Skin epidermis (tissue), 12 donors: Measurements from ENCODE around the gene DNAJC5.

Source experiments
- H3K27ac ChIP-seq, 21 experiments: fragments of 200-600 bp; sonication (generic) in 11 of 21; one replicate each; pipeline ENCODE4 v1.5.0; 2020; ENCODE audit warnings: mild to moderate bottlenecking in 3 of 21, inconsistent platforms in 2 of 21, moderate library complexity in 2 of 21
- H3K4me3 ChIP-seq, 7 experiments: fragments of 200-600 bp; sonication (generic) in 2 of 7; one replicate each; pipeline ENCODE4 v1.5.0; 2020; ENCODE audit warnings: inconsistent platforms in 2 of 7, mild to moderate bottlenecking in 2 of 7, moderate library complexity in 1 of 7

The DNAJC5 gene

DNA sequence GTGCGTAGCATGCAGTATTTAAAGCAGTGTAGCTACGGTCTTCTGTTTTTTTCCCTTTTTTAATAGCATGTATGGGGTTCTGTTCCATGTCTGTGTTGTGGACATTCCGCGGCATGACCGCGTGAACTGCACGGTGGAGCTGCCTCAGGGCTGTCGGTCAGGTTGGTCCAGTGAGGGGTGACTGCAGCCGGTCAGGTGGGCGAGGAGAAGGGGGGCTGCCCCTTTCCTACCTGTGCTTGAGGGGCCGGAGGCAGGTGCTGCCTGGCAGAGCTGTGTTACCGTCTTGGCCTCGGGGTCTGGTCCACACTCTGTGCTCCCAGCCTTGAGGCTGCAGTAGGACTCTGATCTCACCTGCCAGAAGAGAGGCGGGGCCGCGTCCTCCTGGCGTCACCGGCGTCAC lies 36.8 kb downstream of the DNAJC5 start:
- H3K4me3 ChIP-seq: no peak overlapping the region
- H3K27ac ChIP-seq: no peak overlapping the region

DNA sequence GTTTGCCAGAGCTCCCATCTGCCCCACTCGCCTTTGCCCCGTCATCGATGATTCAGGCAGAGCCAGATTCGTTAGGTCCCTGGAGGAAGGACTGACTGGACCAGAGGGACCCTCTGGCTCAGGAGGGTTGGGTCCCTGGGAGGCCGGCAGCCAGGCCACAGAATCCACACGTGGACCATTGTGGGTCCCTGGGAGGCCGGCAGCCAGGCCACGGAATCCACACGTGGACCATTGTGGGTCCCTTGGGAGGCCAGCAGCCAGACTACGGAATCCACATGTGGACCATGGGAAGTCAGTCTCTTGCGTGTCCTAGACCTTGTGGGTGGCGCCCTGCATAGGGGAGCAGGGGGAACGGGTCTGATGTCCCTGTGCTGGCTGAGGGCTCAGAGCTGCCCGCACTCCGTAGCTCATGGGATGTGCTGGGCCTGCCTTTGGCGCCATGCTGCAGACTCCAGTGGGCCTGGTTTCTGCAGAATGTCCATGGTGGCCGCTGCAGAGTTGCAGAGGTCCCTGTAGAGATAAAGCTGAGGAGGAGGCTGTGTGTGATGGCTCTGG lies 37.8 kb downstream of the DNAJC5 start:
- Histone ChIP-seq H3K27ac (no peak overlapping the region), H3K4me3 (no peak overlapping the region)

DNA sequence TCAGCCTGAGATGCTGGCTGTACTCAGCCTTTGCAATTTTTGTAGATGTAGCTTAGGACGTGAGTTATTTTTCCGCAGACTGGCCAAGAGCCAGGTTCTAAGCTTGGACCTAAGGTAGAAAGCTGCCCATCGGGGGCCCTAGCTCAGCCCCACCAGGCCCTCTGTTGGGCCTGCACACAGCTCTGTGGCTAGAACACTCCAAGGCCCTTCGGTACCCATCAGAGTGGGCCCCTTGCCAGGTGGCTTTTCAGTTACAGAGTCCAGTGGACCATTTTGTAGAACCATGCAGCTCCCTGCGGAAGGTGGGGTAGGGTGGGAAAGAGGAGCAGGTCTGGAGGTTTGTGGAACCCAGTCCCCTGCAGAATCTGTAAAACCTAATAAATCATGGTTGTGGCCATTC lies 38.7 kb downstream of the DNAJC5 start:
- Histone ChIP-seq H3K27ac (no peak overlapping the region), H3K4me3 (no peak overlapping the region)

DNA sequence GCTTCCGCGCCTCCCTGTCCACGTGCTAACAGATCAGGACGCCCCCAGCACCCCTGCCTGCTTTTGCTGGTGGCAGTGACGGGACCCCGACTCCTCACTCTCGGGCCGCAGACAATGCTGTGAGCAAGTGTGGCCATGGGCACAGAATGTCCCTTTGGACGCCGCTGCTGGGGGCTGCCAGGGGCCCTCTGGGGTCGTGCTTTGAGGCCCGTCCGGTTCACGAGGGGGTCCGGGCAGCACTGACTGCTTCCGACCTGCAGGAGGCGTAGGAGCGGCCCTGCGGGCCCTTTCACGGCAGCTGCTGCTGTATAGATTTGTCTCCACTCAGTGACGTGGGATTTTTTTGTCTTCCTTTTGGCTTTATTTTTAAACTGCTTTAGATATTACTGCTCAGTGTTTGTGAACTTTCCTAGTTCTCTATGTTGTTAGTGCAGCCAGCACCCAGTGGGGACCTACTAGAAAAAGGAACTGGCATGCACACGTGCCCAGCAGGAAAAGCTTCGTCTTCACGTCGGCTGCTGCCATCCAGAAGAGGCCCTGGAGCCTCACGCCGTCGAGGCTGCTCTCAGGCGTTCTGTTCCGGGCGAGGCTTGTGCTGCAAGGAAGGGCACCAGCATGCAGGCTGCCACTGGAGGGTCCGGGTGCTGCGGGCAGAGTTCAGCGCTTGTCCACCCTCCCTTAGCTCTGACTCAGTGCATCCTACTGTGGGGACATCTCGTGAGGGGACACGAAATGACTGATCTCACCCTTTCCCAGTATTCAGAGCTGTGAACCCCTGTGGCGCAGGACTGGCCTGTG lies 39.5 kb downstream of the DNAJC5 start:
- H3K27ac ChIP-seq: no peak overlapping the region
- H3K4me3 ChIP-seq: no peak overlapping the region

DNA sequence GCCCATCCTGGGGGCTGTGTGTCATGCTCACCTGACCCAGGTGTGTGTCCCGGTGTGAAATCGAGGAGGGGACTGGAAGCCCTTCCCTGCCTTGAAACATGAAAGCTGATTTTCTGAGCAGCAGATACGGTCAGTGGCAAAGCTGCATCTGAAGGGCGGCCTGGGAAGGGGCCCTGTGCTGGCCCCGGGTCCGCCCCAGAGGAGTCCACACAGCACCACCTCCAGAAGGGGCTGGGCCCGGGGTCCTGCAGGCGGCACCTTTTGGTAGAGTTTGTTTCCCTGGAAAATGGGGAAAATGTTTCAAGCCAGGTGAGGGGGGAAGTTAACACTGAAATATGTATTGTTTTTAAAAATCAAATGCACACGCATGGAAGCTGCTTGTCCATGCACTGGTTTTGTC lies 40.5 kb downstream of the DNAJC5 start:
- H3K27ac ChIP-seq: no peak overlapping the region
- H3K4me3 ChIP-seq: no peak overlapping the region

DNA sequence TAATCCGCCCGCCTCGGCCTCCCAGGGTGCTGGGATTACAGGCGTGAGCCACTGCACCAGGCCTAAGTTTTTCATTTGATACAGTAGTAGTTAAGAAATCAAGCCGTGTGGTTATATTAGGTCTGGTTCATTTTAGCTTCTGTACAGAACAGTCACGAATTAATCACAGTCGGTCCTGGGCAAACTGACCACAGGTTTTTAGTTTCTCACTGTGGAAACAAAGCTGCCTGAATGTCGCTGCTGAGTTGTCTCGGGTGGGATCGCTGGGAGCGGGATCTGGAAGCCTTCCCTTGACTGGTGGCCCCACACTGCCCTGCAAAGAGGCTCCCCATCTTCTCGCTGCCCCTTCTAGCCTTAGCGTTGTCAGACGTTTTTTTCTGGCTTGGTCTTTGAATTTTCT lies 42.7 kb downstream of the DNAJC5 start:
- H3K27ac ChIP-seq: no peak overlapping the region
- no peak overlapping the region for H3K4me3 ChIP-seq

DNA sequence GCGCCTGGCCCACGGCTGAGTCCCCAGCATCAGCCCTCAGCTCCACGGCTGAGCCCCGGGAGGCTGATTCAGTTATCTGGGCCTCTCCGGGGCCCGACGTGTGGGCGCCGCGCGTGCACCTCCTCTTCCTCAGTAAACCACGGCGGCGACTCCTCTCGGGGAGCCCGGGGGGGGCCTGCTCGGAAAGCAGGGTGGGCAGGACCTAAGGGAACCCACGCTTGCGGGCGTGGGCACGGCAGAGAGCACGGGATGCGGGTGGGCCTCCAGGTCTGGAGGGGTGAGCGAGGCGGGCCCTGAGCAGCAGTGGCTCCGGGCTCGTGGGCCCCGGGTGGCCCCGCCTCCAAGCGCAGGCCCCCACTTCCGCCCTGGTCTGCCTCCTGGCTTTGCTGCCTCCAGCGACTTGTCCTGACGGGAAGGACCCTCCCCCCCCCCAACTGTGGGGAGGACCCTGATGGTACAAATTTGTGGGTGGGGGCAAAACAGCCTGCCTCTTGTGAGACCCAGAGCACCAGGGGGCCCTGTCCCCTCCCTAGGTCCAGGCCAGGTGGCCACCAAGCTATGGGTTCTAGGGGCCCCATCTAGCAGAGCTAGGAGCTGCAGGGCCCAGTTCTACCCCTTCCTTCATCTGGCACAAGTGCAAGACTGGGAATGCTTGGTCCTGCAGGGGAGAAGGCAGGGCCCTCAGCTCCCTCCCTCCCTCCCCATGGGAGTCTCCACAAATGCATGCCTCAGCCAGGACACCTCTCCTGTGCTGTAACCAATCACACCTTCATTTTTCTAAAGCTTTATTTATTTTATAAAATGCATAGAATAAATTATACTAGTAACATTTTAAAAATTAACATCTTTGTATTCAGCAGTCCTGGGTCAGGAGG lies 44.4 kb downstream of the DNAJC5 start:
- H3K4me3 ChIP-seq: no peak overlapping the region
- peak overlapping the region in 1 of 21 experiments; percentile 30 for H3K27ac ChIP-seq

DNA sequence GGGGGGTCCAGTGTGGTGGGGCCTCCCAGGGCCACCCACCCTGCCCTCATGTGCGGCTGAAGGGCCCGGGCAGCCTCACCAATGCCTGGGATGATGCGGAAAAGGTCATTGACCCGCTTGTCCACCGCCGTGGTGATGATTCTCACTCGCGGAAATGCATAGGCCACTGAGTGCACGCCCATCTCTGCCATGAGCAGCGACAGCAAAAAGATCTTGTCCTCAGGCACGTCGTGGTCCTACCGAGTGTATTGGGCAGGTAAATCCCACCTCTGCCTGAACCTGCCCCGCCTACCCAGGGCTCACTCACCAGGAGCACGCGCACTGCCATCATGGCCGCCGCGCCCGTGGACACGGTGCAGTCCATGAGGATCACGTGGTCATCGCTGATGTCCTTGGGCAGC lies 45.1 kb downstream of the DNAJC5 start:
- H3K27ac ChIP-seq: peak overlapping the region in 1 of 21 experiments; percentile 4

DNA sequence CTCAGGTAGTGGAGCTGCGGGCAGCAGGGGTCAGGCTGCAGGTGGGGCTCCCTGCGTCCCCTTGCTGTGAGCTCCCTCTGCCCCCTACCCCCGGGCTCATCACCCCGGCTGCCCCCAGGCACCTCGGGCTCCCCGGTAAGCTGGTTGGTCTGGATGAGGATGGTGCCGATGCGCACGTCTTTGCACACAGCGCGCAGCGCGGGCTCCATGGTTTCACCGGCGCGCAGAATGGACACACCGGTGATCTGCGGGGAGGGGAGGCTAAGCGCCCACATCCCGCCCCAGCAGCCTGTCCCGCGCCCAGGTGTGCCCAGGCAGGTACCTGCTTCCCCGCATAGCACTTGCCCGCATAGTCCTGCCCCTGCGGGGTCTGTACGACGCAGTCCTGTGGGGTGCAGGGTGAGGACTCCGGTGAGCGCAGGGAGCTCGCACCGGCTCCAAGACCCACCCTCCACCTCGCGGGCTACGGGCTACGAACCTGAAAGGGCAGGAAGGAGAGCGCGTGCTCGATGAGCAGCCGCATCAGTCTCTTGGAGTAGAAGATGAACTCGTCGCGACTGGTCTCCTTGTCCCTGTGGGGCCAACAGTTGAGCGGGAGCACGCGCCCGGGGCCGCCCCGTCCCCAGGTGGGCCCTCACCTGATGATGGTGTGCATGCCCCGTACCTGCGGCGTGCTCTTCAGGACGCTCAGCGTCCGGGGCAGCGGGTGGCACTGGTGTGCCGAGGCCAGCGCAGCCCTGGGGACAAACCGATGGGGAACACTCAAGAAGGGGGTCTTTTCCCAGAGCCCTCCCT lies 45.7 kb downstream of the DNAJC5 start:
- H3K4me3 ChIP-seq: no peak overlapping the region
- peak overlapping the region in 7 of 21 experiments; percentile 4 to 80 (median 63) for H3K27ac ChIP-seq

More for the DNA sequence above, 45.1 kb downstream of the DNAJC5 start:
- H3K4me3 ChIP-seq: no peak overlapping the region

DNA sequence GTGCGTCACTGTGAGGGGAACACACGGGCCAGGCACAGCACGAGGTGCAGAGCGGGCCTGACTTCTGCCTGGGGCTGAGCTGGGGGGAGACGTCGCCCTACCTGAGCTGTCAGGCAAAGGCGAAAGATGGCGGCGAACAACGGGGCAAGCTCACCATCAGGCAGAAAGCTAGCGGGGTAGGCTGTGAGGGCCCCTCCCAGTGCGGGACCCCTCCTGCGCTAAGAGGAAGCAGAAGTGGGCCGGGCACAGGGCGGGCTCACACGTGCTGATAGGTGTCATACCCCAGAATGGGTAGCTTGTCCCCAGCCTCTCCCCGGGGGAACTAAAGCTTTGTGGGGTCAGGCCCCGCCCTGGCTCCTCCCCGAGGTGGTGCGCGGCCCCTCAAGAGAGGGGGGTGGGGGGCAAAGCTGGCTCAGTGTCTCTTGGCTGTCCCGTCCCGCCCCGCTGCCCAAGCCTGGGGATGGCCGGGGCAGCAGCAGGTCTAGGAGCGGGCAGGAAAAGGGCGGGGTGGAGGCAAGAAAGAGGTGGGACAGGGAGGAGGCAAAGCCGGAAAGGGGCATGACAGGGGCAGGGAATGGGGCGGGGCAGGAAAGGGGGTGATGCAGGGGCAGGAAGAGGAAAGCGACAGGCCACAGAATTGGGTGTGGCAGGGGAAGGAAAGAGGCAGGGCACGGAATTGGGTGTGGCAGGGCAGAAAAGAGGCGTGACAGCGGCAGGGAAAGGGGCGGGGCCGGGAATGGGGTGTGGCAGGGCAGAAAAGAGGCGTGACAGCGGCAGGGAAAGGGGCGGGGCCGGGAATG lies 46.6 kb downstream of the DNAJC5 start:
- peak overlapping the region in 1 of 7 experiments; percentile 22 for H3K4me3 ChIP-seq
- peak overlapping the region in 13 of 21 experiments; percentile 4 to 80 (median 49) for H3K27ac ChIP-seq

DNA sequence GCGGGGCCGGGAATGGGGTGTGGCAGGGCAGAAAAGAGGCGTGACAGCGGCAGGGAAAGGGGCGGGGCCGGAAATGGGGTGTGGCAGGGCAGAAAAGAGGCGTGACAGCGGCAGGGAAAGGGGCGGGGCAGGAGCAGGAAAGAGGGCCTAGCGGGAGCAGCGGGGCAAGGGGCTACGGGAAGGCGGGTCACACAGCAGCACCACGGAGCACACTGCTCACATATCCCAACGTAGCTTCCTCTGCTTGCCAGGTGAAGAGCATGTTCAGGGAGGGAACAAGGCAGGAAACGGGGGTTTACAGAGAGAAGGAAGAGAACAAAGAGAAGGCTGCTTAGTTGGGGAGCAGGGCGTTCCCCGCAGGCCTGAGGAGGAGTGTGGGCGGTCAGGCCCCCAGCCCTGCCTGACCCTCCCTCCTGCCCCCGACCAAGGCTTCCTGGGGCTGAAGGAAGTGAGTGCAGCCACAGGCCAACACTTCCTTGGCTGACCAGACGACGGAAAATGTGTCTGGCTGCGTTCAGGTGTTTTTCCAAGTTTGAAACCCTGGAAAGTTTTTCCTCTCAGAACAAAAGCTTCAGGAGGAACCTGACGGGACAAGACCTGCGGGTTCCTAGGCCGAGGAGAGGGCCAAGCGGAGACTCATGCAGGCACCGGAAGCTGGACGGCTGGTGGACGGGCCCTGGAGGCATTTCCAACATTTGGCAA lies 47.5 kb downstream of the DNAJC5 start:
- Histone ChIP-seq H3K4me3 (no peak overlapping the region), H3K27ac (peak overlapping the region in 18 of 21 experiments; percentile 2 to 79 (median 64))

DNA sequence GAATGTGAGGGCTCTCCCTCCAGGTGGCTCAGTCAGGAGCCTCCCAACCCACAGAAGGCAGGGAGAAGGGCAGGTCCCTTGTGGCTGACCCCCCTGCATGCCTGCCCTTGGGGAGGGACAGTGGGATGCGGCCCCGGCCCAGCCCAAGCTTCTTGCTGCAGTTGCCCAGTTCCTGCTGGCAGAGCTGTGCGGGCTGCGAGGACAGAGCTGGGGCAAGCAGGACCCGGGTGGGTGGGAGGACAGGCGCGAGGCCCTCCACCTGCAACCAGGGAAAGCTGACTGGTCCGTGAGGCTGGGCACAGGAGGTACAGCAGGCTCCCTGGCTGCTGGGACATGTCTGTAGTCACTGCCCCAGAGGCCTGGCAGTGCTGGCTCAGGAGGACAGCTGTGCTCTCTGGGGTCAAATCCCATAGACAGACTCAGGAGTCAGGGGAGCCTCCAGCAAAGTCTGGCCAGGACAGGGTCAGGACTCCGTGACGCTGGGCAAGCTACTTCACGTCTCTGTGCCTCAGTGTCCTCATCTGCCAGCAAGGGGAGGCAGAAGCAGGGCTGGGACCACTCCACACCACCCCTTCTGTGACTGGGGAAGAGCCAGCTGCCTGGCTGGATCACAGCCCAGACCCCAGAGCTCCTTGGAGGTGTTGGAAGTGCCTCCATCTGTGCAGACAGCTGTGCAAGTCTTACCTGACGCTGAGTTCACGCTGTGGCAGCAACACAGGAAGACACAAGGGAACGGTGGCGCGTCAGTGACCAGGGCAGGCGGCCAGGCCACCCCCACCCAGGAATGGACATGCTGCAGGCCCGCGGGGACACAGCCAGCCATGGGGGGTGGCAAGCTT lies 48.3 kb downstream of the DNAJC5 start:
- Histone ChIP-seq H3K4me3 (no peak overlapping the region), H3K27ac (peak overlapping the region in 17 of 21 experiments; percentile 2 to 79 (median 62))

DNA sequence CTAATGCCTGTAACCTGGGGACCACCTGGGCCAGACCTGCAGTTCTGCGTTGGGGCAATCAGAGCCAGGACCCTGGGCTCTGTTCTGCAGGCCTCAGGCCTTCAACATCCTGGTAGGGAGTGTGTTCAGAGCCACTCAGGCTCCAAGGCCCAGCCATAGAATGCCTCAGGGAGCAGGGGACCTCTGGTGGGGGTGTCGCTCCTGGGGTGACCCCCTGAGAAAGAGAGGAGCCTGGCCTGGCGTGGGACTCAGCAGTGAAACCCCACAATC lies 48.8 kb downstream of the DNAJC5 start:
- H3K4me3 ChIP-seq: no peak overlapping the region
- no peak overlapping the region for H3K27ac ChIP-seq

DNA sequence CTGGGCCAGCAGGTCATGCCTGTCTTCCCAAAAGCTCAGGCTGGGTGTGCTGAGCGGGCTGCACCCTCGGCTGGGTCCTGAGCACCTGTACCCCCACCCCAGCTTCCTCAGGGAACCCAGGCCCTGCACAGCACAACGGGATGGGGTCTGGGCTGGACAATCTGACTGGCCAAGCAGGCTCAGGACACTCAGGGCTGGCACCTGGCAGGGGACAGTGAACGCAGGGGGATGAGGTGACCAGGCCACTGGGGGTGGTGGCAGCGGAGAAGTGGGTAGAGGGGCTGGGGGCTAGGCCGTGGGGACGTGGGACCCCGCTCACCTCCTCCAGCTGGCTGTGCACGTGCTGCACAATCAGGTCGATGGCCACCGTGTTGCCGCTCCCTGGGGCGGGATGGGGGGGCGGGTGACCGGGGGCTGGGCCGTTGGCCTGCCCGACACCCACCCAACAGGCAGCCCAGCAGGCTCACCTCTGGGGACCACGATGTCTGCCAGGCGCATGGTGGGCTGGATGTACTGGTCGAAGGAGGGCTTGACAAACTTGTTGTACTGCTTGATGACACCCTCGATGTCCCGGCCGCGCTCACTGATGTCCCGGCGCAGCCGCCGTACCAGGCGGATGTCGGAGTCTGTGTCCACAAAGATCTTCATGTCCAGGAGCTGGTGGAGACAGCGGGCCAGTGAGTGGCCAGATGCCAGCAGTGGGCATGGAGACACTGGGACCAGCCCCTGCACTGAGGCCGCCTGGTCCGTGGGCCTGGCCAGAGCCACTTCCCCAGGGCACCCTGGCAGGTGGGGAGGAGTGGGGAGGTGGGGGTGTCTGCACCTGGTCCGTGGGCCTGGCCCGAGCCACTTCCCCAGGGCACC lies 49.4 kb downstream of the DNAJC5 start:
- no peak overlapping the region for H3K4me3 ChIP-seq
- H3K27ac ChIP-seq: no peak overlapping the region

DNA sequence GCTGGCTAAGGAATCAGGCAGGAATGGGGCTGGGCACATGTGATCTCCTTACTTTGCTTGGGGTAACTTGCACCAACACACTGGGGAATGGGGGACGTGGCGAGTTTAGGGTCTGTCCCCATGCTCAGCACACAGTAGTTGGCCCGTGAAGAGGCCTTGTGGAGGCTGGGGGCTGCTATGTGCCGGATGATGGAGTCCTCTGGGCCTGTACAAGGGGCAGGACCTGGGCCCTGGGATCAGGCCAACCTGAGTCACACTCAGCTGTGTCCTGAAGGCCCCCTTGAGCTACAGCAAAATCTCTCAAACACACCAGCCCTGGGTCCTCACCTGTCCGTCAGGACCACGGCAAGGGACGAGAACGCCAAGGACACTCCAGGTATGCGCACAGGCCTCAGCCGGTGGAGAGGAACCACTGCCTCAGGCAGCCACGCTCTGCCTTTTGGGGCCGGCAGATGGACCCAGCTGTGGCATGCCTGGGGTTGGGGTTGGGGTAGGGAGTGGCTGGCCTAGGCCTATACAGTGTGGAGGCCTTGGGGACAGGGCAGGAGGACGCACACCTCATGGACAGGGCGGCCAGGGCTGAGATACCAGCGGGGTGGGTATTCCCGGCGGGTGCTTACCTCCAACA lies 50.2 kb downstream of the DNAJC5 start:
- Histone ChIP-seq H3K27ac (no peak overlapping the region), H3K4me3 (no peak overlapping the region)
